DMS 273 (cell line): ENCODE data around the gene ZFR.
"Not testable (repeated sequence)": the region's sequence is repeated elsewhere in the genome, so short reads cannot be mapped to it uniquely, and the experiment has no call there.

Source experiments
- DNase-seq: peaks from one replicate; lab custom pipeline; 2025; ENCODE audit not compliant: unreplicated experiment; lab: John Stamatoyannopoulos, UW

Gene ZFR

DNA sequence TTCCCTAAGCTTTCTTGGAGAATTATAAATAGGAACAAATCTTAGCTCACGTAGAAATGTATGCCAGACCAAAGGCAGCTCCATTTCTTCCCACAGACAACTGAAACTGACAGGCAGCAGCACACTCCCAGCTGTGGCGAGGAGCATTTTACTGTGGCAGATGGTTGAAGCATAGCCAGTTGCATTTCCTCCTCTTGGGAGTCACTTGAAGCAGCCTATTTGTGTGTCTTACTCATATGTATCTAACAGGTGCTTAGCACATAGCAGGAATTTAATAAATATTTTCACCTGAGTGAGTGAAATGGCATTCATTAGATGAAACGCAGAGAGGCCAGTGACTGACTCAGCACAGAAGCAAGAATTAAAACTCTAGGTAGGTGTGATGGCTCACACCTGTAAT lies 119.5 kb downstream of the ZFR start:
- peak; percentile 92 for DNase-seq

DNA sequence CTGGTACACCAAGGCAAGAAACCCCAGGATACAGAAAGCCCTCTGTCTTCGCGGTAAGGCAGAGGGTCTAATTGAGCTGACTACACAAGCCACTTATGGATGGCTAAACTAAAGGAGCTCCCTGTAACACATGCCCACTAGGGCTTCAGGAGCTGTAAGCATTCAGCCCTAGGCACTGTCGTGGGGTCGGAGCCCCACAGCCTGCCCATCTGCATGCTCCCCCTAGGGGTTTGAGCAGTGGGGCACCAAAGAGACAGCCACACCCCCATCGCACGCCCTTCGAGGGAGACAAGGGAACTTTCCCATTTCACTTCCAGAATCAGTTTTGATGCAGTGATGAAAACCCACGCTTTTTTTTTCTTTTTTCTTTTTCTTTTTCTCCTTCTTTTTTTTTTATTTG lies 120.8 kb downstream of the ZFR start:
- peak; percentile 27 for DNase-seq

DNA sequence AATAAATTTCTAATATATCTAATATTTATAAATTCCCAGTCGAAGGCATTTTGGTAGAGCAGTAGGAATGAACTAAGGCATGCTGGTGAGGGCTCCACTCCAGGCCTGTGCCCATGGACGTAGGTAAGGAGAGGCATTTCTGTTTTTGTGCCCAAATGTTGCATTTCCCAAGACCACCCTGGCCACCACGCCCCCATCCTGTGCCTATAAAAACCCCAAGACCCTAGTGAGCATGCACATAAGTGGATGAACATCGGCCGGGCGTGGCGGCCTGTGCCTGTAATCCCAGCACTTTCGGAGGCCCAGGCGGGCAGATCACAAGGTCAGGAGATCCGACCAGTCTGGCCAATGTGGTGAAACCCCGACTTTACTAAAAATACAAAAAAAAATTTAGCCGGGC lies 121.7 kb downstream of the ZFR start:
- DNase-seq, result no peak

DNA sequence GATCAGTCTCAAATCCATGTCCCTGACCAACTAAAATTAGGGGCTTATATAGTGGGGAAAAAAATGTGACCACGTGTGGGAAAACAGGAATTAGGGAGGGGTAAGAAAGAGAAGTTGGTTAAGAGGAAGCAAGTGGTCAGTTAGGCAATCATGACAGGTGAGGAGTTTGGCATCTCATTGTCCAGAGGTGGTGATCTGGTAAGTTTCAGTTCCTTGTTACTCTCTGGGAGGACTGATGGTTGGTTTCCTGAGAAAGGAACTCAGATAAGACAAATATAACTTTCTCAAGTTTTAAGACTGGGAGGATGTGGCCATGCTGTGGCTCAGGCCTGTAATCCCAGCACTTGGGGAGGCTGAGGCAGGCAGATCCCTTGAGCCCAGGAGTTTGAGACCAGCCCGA lies 122.8 kb downstream of the ZFR start:
- not testable (repeated sequence) for DNase-seq

DNA sequence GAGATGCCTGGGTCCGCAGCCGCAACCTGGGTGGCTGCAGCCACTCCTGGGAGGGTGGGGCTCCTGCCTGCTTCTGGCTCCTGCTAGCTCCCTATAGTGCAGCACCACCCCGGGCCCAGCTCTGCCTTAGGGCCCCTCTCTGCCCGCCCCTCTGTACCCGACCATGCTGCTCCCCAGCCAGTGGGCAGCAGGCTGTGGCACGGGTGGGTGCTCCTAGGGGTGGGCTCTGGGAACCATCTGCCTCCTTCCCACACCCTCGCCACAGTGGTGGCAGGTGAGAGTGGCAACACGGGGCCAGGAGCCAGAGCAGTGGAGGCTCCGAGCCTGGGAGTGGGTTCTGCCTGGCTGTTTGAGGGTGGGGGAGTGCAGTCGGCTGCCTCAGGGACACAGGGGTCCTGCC lies 124.0 kb downstream of the ZFR start:
- DNase-seq, result no peak

DNA sequence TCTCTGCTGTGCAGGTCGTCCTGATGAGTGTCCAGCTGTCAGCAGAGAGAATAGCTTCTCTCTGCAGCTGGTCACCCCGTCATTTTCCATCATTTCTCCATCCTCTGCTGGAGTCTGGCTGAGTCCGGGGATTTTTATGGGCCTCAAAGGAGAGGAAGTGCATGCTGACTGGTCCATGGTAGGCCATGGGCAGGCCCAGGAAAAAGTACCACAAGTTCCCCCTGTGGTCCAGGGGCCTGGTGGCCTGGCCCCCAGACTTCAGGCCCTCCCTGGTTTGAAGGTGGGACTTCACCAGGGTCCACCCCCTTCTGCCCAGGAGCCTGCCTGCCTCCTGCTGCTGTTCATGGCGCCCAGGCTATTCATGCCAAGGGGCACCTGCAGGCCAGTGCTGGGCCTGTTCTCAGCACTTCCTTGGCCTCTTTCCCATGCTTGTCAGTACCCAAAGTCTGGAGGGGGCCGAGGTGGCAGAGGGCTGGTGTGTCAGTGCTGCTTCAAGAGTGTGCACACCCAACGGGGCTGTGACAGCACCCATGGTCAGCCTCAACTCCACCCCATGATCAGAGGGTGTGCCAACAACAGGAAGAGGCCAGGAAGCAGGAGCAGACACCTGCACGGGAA lies 124.5 kb downstream of the ZFR start:
- DNase-seq, result no peak

DNA sequence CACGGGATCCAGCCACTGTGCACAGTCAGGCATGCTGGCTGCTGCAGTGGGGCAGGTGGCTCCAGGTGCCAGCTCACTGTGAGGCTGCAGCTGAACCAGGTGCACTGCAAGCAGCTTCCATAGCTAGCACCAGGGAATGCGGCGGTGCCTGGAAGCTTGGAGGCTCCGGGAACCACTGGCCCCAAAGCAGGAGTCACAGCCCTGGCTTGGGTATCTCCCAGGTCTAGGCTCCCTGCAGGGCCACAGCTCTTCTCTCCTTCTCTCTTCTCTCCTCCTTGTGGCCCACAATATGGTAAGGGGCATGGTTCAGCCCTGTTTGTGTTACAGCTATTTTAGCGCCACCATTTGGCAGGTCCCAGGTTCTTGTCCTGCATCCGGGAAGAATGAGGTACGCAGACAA lies 125.1 kb downstream of the ZFR start:
- peak; percentile 31 for DNase-seq

DNA sequence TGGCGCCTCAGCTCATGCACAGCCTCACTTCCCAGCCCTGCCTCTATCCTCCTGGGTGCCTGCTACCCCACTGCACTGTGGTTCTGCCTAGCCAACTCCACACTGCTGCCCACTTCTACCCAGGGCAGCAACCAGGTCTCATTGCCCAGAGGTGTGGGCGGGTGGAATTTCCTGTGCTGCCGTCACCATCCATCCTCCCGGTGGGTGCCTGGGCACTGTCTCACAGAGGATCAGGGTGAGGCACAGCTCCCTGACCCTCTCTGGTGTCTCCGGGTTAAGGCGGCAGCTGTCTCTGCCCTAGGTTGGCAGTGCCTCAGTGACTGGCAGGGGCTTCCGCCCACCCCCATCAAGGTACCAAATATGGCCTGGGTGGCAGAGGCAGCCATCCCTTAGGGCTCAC lies 127.5 kb downstream of the ZFR start:
- no peak for DNase-seq

DNA sequence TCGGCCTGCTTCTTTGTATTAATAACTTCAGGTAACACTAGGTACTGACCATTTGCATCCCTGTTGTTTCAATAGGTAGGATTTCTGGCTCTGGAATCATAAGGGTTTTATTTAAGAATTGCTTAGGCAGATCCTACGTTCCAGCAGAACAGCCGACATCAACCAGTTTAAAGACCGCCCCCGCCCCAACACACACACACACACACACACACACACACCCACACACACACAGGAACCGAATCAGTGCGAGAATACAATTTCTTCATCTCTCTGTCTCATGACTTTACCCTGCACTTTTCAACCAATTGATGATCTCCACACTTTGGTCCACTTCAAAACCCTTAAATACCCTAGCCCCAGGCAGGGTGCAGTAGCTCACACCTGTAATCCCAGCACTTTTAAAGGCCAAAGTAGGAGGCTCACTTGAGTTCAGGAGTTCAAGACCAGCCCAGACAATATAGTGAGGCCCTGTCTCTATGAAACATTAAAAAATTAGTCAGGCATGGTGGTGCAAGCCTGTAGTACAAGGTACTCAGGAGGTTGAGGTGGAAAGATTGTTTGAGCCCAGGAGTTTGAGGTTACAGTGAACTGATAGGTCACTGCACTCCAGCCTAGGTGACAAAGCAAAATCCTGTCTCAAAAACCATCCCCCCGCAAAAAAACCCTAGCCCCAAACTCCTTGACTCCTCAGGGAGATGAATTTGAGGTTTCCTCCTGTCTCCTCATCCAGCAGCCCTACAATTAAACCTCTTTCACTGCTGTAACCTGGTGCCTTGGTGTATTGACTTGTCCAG lies 129.1 kb downstream of the ZFR start:
- no peak for DNase-seq

DNA sequence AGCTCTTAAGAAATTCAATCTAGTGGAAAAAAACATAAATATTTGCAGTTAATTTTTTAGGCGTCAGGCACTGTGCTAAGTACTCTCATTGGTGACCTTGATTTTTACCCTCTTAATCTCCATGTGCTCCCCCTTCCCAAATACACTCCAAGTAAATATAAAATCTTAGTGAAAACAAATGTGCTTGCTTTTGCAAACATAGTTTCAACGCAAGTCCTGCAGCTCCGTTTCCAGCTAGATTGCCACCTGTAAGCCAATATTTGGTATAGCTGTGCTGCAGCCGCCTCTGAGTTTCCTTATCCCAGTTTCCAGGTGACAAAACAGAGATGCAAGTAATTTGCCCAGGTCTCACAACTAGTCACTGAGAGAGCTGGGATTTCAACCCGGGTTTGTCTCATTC lies 129.9 kb downstream of the ZFR start:
- no peak for DNase-seq

DNA sequence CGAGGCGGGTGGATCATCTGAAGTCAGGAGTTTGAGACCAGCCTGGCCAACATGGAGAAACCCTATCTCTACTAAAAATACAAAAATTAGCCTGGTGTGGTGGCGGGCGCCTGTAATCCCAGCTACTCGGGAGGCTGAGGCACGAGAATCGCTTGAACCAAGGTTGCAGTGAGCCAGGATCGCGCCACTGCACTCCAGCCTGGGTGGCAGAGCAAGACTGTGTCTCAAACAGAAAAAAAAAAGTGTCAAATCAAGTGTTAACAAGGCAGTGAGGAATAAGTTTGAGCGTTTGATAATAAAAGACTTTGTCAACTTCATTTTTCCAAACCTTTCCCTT lies 130.4 kb downstream of the ZFR start:
- DNase-seq, result not testable (repeated sequence)

DNA sequence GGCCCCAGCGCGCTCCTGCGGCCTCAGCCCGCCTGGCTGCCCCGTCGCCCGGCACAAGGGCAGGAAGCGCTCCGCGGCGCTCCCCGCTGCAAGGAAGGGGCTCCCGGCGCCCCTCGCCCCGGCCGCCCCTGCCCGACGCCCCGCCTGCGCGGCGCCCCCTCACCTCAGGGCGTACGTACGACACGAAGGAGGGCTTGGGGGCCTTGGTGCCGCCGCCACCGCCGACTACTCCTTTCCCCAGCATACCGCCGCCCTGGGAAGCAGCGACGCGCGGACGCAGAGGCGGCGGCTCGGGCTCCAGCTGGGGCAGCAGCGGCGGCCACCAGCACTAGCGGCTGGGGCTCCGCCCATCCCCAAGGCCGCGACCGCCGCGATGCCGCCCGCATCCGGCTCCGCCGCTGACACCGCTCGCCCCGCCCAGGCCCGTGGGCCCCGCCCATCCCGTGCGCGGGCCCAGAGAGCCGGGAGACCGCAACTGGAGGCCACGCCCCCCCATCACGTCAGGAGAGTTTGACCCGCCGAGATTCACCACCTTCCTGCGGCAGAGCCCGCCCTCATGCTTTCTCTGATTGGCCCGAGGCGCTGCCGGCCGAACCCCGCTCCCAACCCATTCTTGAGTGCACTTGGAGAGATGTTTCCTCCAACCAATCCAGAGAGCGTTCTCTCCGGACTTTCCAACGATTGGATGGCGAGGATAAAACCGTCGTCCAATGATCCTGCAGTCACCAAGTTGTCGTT lies 131.8 kb downstream of the ZFR start, which contains the start of gene MTMR12:
Gene MTMR12, minus strand, starts transcription at position 345 of the 738 bp plus-strand sequence. Its CDS starts 101 bp downstream, at position 244.
- peak; percentile 100 for DNase-seq

DNA sequence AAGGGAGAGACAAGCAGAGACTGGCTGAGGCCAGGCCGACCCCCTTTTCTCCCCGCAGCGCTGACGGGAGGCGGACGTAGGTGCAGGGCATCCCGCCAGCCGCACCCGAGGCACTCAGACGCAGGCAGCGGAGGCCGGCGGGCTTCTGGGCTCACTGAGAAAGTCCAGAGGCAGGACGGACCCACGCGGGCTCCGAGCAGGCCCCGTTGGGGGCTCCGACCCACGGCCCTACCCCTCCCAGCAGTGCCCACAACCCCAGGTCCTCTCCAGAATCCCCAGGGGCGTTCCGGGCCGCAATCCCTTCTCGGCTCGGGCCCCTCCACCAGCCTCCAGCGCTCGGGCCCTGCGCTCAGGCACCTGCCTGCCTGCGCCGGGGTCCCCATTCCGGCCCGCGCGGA lies 132.3 kb downstream of the ZFR start:
- peak; percentile 81 for DNase-seq

DNA sequence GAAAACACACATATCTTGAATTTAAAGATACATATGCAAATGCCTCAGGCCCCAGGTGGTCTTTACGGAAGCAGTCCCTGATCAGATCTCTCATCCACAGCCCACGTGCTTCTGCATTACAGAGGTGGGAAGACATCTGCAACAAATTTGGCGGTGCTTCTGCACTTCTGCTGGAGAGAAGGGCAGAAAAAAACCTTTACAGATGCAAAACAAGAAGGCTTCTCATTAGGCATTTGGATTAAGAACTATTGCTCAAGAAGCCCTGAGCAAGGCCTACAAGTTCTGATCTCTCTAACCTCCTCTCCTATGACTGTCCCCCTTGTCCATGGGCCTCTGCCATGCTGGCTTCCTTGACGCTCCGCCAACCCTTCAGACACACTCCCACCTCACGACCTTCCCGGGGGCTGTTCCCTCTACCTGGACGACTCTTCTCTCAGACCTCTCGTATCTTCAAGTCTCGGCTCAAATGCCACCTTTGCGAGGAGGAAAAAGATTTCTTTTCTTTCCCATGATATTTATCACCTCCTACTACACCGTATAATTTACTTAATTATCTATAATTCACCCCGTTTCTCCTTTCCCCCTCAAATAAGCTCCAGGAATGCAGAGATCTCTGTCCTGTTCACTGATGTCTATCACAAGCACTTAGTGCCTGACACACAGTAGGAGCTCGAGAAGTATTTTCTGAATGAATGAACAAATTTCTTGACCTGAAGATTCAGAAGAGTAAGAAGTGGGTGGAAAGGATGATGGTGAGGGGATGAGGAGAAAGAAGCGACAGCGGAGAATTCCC lies 132.9 kb downstream of the ZFR start:
- DNase-seq, result peak; percentile 29

DNA sequence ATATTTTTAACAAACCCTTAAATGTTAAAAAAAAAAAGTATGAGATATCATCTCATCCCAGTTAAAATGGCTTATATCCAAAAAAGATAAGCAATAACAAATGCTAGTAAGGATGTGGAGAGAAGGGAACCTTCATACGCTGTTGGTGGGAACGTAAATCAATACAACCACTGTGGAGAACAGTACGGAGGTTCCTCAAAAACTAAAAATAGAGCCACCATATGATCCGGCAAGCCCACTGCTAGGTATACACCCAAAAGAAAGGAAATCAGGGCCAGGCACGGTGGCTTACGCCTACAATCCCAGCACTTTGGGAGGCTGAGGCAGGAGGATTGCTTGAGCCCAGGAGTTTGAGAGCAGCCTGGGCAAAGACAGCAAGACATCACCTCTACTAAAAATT lies 134.8 kb downstream of the ZFR start:
- DNase-seq, result no peak

DNA sequence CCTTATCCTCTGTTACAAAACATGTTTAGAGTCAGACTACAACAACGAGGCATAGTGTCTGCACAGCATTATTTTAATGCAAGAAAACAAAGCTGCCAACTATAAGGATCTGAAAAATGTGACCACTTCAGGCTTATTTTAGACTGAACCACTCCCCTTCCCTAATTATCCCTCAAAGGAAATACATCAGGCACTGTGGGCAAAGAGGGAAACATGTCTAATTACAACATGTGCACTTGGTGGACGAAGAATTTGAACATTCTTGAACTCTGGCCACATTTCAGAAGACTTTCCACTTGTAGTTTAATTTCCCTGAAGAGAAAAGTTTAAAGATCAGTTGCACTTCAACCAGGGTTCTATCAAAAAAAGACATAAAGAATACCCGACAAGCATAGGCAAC lies 135.6 kb downstream of the ZFR start:
- DNase-seq, result no peak

DNA sequence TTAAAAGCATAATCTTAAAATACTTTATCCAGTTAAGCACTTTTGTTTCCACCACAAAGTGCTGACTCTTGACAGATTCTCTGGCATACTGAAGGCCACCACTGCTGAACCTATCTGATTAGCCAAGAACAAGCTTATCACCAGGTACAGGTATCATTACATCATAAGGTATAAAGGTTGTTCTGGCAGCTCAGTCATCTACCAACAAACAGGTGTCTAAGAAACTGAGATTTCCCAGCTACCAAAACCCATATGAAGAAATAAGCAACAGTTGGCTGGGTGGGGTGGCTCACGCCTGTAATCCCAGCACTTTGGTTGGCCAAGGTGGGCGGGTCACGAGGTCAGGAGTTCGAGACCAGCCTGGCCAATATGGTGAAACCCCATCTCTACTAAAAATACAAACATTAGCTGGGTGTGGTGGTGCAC lies 136.8 kb downstream of the ZFR start:
- DNase-seq, result no peak

DNA sequence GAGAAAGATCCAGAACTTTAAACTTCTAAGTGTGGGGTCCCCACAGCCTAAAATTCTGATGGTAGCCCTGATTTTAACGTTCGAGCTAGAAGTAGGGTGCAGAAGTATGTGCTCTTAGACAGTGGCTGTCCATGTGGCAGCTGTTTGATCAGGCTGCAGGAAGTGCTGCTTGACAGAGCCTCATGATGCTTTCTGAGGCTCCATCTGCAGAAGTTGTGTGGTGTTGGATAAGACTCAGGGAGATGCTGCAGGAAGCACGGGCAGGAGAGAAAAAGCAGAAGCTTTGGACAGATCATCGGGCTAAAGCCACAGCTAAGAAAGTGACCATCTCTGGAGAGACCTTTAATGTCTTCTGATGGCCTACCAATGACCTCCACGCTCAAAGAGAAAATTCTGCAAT lies 139.9 kb downstream of the ZFR start:
- DNase-seq, result peak; percentile 13
